Fibroblast of mammary gland (primary cell): ENCODE results near the gene MRPL37.

Experiments
- DNase-seq: peaks from one replicate; pipeline ENCODE4 v3.0.0-alpha.2; 2010; ENCODE audit warnings: low read depth
- H3K4me3 ChIP-seq: 2 replicates; pipeline ENCODE4 v1.5.1; 2011; ENCODE audit warnings: low read depth, mild to moderate bottlenecking, low read length, moderate library complexity; ENCODE audit not compliant: control insufficient read depth
- TF ChIP-seq, protein P1 (sequence below): conservative IDR thresholded peaks from 2 replicates; pipeline ENCODE4 v1.5.1; 2011; ENCODE audit warnings: low read depth, low read length, inconsistent platforms; ENCODE audit not compliant: control insufficient read depth, insufficient read depth

The MRPL37 gene

DNA sequence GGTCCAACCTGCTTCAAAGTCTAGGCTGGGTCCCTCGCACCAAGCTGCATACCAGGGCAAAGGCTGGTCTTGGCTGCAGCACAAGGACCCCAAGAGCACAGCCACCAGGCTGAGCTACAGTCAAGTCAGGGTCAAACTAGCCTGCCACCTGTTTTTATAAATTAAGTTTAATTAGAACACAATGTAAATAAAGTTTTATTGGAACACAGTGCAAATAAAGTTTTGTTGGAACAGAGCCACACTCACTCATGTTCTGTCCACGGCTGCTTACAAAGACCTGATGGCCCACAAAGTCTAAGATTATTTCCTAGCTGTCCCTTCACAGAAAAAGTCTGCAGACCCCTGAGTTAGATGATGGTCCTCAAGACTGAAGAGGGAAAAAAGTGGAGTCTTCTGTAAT lies 66.2 kb downstream of the MRPL37 start:
- TF ChIP-seq, protein P1, sequence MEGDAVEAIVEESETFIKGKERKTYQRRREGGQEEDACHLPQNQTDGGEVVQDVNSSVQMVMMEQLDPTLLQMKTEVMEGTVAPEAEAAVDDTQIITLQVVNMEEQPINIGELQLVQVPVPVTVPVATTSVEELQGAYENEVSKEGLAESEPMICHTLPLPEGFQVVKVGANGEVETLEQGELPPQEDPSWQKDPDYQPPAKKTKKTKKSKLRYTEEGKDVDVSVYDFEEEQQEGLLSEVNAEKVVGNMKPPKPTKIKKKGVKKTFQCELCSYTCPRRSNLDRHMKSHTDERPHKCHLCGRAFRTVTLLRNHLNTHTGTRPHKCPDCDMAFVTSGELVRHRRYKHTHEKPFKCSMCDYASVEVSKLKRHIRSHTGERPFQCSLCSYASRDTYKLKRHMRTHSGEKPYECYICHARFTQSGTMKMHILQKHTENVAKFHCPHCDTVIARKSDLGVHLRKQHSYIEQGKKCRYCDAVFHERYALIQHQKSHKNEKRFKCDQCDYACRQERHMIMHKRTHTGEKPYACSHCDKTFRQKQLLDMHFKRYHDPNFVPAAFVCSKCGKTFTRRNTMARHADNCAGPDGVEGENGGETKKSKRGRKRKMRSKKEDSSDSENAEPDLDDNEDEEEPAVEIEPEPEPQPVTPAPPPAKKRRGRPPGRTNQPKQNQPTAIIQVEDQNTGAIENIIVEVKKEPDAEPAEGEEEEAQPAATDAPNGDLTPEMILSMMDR: no peak
- no peak for DNase-seq
- H3K4me3 ChIP-seq: no peak overlapping the region

DNA sequence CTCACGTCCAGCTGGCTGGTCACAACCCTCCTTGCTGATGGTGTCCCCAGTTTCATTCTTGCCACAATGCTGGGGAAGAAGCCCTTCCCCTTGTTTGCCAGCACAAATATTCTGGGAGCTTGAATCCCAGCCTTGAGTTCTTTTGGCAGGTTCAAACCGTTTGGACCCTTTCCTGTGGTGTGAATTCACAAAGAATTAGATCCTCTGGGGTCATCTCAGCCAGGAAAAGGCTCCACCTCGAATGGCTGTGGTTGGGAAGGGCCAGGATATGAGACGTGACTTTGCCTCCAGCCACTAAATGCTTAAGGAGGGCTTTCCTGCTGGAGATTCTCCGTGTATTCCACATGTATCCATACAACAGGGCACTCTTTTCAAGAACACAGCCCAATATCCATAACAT lies 66.9 kb downstream of the MRPL37 start:
- H3K4me3 ChIP-seq: no peak overlapping the region
- DNase-seq: no peak
- TF ChIP-seq, protein P1: no peak
